GM23248 (cell line): ENCODE results near the gene EPGN. TPM values are rescaled to one million over a fixed set of nuclear protein-coding genes. Genes with fewer than 3 reads are reported as not detected.

ENCODE experiments used
- DNase-seq: peaks from one replicate; pipeline ENCODE4 v3.0.0-alpha.2; 2015
- H2AFZ ChIP-seq: fragments of 200-600 bp; sonication (generic); 2 replicates; pipeline ENCODE4 v1.6.1; 2016; ENCODE audit warnings: antibody characterized with exemption
- H3F3A ChIP-seq: fragments of 200-600 bp; sonication (generic); 2 replicates; pipeline ENCODE4 v1.6.1; 2016; ENCODE audit warnings: mild to moderate bottlenecking, antibody characterized with exemption, mixed run types; ENCODE audit not compliant: insufficient read depth
- H3K27ac ChIP-seq: fragments of 200-600 bp; sonication (generic); 2 replicates; pipeline ENCODE4 v1.5.1; 2016; ENCODE audit warnings: mild to moderate bottlenecking
- H3K27me3 ChIP-seq: fragments of 200-600 bp; sonication (generic); replicated peaks from 2 replicates; pipeline ENCODE4 v1.6.1; 2016; ENCODE audit warnings: mild to moderate bottlenecking; ENCODE audit not compliant: insufficient read depth
- H3K36me3 ChIP-seq: fragments of 200-600 bp; sonication (generic); 2 replicates; pipeline ENCODE4 v1.6.1; 2016; ENCODE audit warnings: low read depth, mild to moderate bottlenecking
- H3K4me1 ChIP-seq: fragments of 200-600 bp; sonication (generic); 2 replicates; pipeline ENCODE4 v1.6.1; 2016; ENCODE audit warnings: mild to moderate bottlenecking; ENCODE audit not compliant: insufficient read depth
- H3K4me2 ChIP-seq: fragments of 200-600 bp; sonication (generic); one replicate; pipeline ENCODE4 v1.6.1; 2016; ENCODE audit warnings: mild to moderate bottlenecking; ENCODE audit not compliant: unreplicated experiment
- H3K4me3 ChIP-seq: fragments of 200-600 bp; sonication (generic); 2 replicates; pipeline ENCODE4 v1.5.1; 2016; ENCODE audit warnings: mild to moderate bottlenecking
- H3K79me2 ChIP-seq: fragments of 200-600 bp; sonication (generic); 2 replicates; pipeline ENCODE4 v1.6.1; 2016; ENCODE audit warnings: mild to moderate bottlenecking; ENCODE audit not compliant: insufficient read depth
- H3K9ac ChIP-seq: fragments of 200-600 bp; sonication (generic); 2 replicates; pipeline ENCODE4 v1.6.1; 2016; ENCODE audit warnings: mild to moderate bottlenecking
- H3K9me2 ChIP-seq: fragments of 200-600 bp; sonication (generic); 2 replicates; pipeline ENCODE4 v1.6.1; 2016; ENCODE audit warnings: mixed run types, mild to moderate bottlenecking, moderate library complexity; ENCODE audit not compliant: insufficient read depth
- H3K9me3 ChIP-seq: fragments of 200-600 bp; sonication (generic); one replicate; pipeline ENCODE4 v1.6.1; 2017; ENCODE audit warnings: low read depth
- H4K20me1 ChIP-seq: fragments of 200-600 bp; sonication (generic); 2 replicates; pipeline ENCODE4 v1.6.0; 2016; ENCODE audit not compliant: insufficient read depth
- EZH2 ChIP-seq: fragments of 200-600 bp; sonication (generic); IDR thresholded peaks from 2 replicates; pipeline ENCODE4 v1.6.1; 2018; ENCODE audit warnings: antibody characterized with exemption, mild to moderate bottlenecking; ENCODE audit not compliant: insufficient read depth, poor library complexity, severe bottlenecking
- EZH2phosphoT487 ChIP-seq: fragments of 200-600 bp; sonication (generic); IDR thresholded peaks from 2 replicates; pipeline ENCODE4 v1.6.1; 2018; ENCODE audit warnings: antibody characterized with exemption, moderate library complexity, mild to moderate bottlenecking, low read depth; ENCODE audit not compliant: insufficient read depth
- WGBS, 2 experiments: methylation state at CpG; one replicate each; pipeline ENCODE4 v1.1.6; 2015 to 2017; ENCODE audit warnings: low lambda C conversion rate in 2 of 2, low coverage in 1 of 2; ENCODE audit errors: missing lambda C conversion rate in 2 of 2; 5-methylcytosine and 5-hydroxymethylcytosine counted together
- in situ Hi-C: fragments of 300-500 bp; cut with MboI; formaldehyde crosslinking; loops from 2 replicates; pipeline ENCODE4 v1.15.0; 2020
- polyA plus RNA-seq: library from polyadenylated mRNA; unstranded; fragments of >200 nt; fragmentation: Nextera tagmentation; extraction: Ambion mirVana; gene quantifications from 2 replicates; pipeline ENCODE4 v1.2.1, GENCODE V29; 2016
- total RNA-seq: library from RNA; depleted of rRNA; stranded (reverse); fragments of >200 nt; shearing (Covaris generic); gene quantifications from 2 replicates; pipeline ENCODE4 v1.2.3, GENCODE V29; 2014

The EPGN gene
- total and polyA plus RNA-seq, 2 experiments from 2014 or later = 0.46 to 0.86 TPM

GRCh38 chr4:74344031-74344430 is 35.8 kb downstream of the EPGN start:
- Histone ChIP-seq H3F3A (no peaks in the 10 kb centered on the region), H3K36me3 (no peaks in the 10 kb centered on the region), H3K4me1 (no peaks in the 10 kb centered on the region), H3K27me3 (no peaks in the 10 kb centered on the region), H3K9ac (no peak overlapping the region), H2AFZ (no peak overlapping the region), H4K20me1 (no peaks in the 10 kb centered on the region), H3K9me2 (no peaks in the 10 kb centered on the region), H3K27ac (no peak overlapping the region), H3K9me3 (no peaks in the 10 kb centered on the region), H3K4me2 (no peak overlapping the region), H3K4me3 (no peak overlapping the region), H3K79me2 (no peaks in the 10 kb centered on the region)
- 0 to 19% methylated on average over 1 of the region's 1 CpG for WGBS, 2 experiments
- no peak for TF ChIP-seq EZH2phosphoT487
- TF ChIP-seq EZH2 = no peak
- DNase-seq = no peak
- in situ Hi-C loops = no loop called here

GRCh38 chr4:74353858-74354257 is 45.6 kb downstream of the EPGN start:
- no peaks in the 10 kb centered on the region for H3F3A ChIP-seq
- H3K9me2 ChIP-seq = no peaks in the 10 kb centered on the region
- no peaks in the 10 kb centered on the region for H3K4me1 ChIP-seq
- WGBS, 2 experiments = 37 to 46% methylated on average over 4 of the region's 4 CpGs
- H4K20me1 ChIP-seq = no peaks in the 10 kb centered on the region
- no peak for TF ChIP-seq EZH2phosphoT487
- TF ChIP-seq EZH2 = no peak
- H3K27ac ChIP-seq = no peak overlapping the region
- H3K4me3 ChIP-seq = no peak overlapping the region
- no peak overlapping the region for H2AFZ ChIP-seq
- H3K36me3 ChIP-seq = no peaks in the 10 kb centered on the region
- H3K9me3 ChIP-seq = no peaks in the 10 kb centered on the region
- H3K4me2 ChIP-seq = no peak overlapping the region
- in situ Hi-C loops = no loop called here
- H3K79me2 ChIP-seq = no peaks in the 10 kb centered on the region
- H3K27me3 ChIP-seq = no peaks in the 10 kb centered on the region
- DNase-seq = no peak
- H3K9ac ChIP-seq = no peak overlapping the region

GRCh38 chr4:74357965-74358364 is 49.7 kb downstream of the EPGN start:
- Histone ChIP-seq H3K9me3 (no peaks in the 10 kb centered on the region), H3K27me3 (no peaks in the 10 kb centered on the region), H3K9me2 (no peaks in the 10 kb centered on the region), H3K4me1 (no peaks in the 10 kb centered on the region), H3K36me3 (no peaks in the 10 kb centered on the region), H4K20me1 (no peaks in the 10 kb centered on the region), H3K4me3 (no peak overlapping the region), H3K4me2 (no peak overlapping the region), H3F3A (no peaks in the 10 kb centered on the region), H3K79me2 (no peaks in the 10 kb centered on the region), H2AFZ (no peak overlapping the region), H3K27ac (no peak overlapping the region), H3K9ac (no peak overlapping the region)
- TF ChIP-seq EZH2phosphoT487 (no peak), EZH2 (no peak)
- DNase-seq = no peak
- in situ Hi-C loops = no loop called here
- WGBS, 2 experiments = 63 to 72% methylated on average over 1 of the region's 1 CpG

GRCh38 chr4:74361671-74362070 is 53.4 kb downstream of the EPGN start:
- H3K4me3 ChIP-seq = no peak overlapping the region
- in situ Hi-C loops = no loop called here
- TF ChIP-seq EZH2 (no peak), EZH2phosphoT487 (no peak)
- H3K9me2 ChIP-seq = no peaks in the 10 kb centered on the region
- no peak overlapping the region for H3K27ac ChIP-seq
- WGBS, 2 experiments = 40 to 48% methylated on average over 4 of the region's 4 CpGs
- H2AFZ ChIP-seq = no peak overlapping the region
- no peak overlapping the region for H3K4me2 ChIP-seq
- no peak for DNase-seq
- H3K79me2 ChIP-seq = no peaks in the 10 kb centered on the region
- no peaks in the 10 kb centered on the region for H3K9me3 ChIP-seq
- H4K20me1 ChIP-seq = no peaks in the 10 kb centered on the region
- no peaks in the 10 kb centered on the region for H3K27me3 ChIP-seq
- H3F3A ChIP-seq = no peaks in the 10 kb centered on the region
- H3K4me1 ChIP-seq = no peaks in the 10 kb centered on the region
- no peaks in the 10 kb centered on the region for H3K36me3 ChIP-seq
- H3K9ac ChIP-seq = no peak overlapping the region

GRCh38 chr4:74362347-74362746 is 54.1 kb downstream of the EPGN start:
- peak; percentile 13 for DNase-seq
- TF ChIP-seq EZH2 = no peak
- Histone ChIP-seq H3K4me2 (no peak overlapping the region), H3K36me3 (no peaks in the 10 kb centered on the region), H3K79me2 (no peaks in the 10 kb centered on the region), H3K4me3 (no peak overlapping the region), H3K9me3 (no peaks in the 10 kb centered on the region), H3K9ac (no peak overlapping the region), H3K4me1 (no peaks in the 10 kb centered on the region), H3K27me3 (no peaks in the 10 kb centered on the region), H3K27ac (no peak overlapping the region), H3F3A (no peaks in the 10 kb centered on the region), H2AFZ (no peak overlapping the region), H4K20me1 (no peaks in the 10 kb centered on the region), H3K9me2 (no peaks in the 10 kb centered on the region)
- 81% methylated on average over 3 of the region's 3 CpGs for WGBS, 2 experiments
- in situ Hi-C loops = no loop called here
